HepG2 (cell line): ENCODE results near the gene SPINK4. TPM values are rescaled to one million over a fixed set of nuclear protein-coding genes. Genes with fewer than 3 reads are reported as not detected.

ENCODE experiments used
- ADNP ChIP-seq: sonication (generic); formaldehyde crosslinking; IDR thresholded peaks from 2 replicates; pipeline ENCODE4 v1.4.0; 2020; ENCODE audit warnings: missing genetic modification reagents
- CBX2 ChIP-seq, 2 experiments: fragments of 200-600 bp in 1 of 2; sonication (generic); formaldehyde crosslinking in 1 of 2; IDR thresholded peaks; 2 replicates each; pipeline versions ENCODE4 v1.7.0 to v1.8.1; 2018 to 2022; ENCODE audit warnings: low read depth in 2 of 2, low read length in 1 of 2, mild to moderate bottlenecking in 1 of 2, missing genetic modification reagents in 1 of 2
- CHD4 ChIP-seq: fragments of 200-600 bp; sonication (generic); IDR thresholded peaks from 2 replicates; pipeline ENCODE4 v1.7.0; 2017; ENCODE audit warnings: mild to moderate bottlenecking, low read length, borderline replicate concordance
- FOXA1 ChIP-seq, 2 experiments: fragments of 450-650 bp in 1 of 2; sonication (generic) in 1 of 2; formaldehyde crosslinking in 1 of 2; IDR thresholded peaks; 2 replicates each; pipeline versions ENCODE4 v1.4.0 to v1.6.1; 2016 to 2020; ENCODE audit warnings: missing genetic modification reagents in 1 of 2
- SETDB1 ChIP-seq: sonication (generic); formaldehyde crosslinking; IDR thresholded peaks from 2 replicates; pipeline ENCODE4 v1.5.1; 2020; ENCODE audit warnings: missing genetic modification reagents, mild to moderate bottlenecking, borderline replicate concordance
- TRAFD1 ChIP-seq: sonication (generic); formaldehyde crosslinking; IDR thresholded peaks from 2 replicates; pipeline ENCODE4 v1.5.1; 2020; ENCODE audit warnings: missing genetic modification reagents, mild to moderate bottlenecking, borderline replicate concordance
- ZBED4 ChIP-seq: sonication (generic); formaldehyde crosslinking; IDR thresholded peaks from 2 replicates; pipeline ENCODE4 v1.4.0; 2020; ENCODE audit warnings: missing genetic modification reagents, borderline replicate concordance
- ZNF773 ChIP-seq: sonication (generic); formaldehyde crosslinking; IDR thresholded peaks from 2 replicates; pipeline ENCODE4 v1.4.0; 2020; ENCODE audit warnings: missing genetic modification reagents, borderline replicate concordance
- polyA plus RNA-seq, 8 experiments: library from polyadenylated mRNA; depleted of rRNA in 3 of 8; stranded (reverse) in 7 of 8; unstranded in 1 of 8; fragments of >200 nt; fragmentation: Illumina TruSeq in 4 of 8; extraction: Trizol in 4 of 8; gene quantifications; 2 replicates each; pipeline versions ENCODE4 v1.2.1 to v1.2.3, GENCODE V29; 2011 to 2016; ENCODE audit warnings: low read depth in 4 of 8, missing spikeins in 1 of 8, mixed read lengths in 1 of 8; ENCODE audit not compliant: insufficient read depth in 1 of 8
- total RNA-seq, 5 experiments: library from RNA; depleted of rRNA; stranded (reverse); fragments of >200 nt; fragmentation: Illumina TruSeq; extraction: Trizol; gene quantifications; 2 replicates each; pipeline ENCODE4 v1.2.3, GENCODE V29; 2016; ENCODE audit warnings: low read depth in 1 of 5

Gene SPINK4
- total and polyA plus RNA-seq, 2 of the 13 experiments (the other 11 are each of a cell fraction or from before 2014, with no cell fraction given) = 0.53 to 3.4 TPM

GRCh38 chr9:33265211-33265865, 25.4 kb downstream of the SPINK4 start (continued):
- TF ChIP-seq CHD4 = no peak
- TF ChIP-seq ZBED4 (CRISPR knock-in tag) = no peak
- TF ChIP-seq CBX2 (IDR thresholded peaks at IDR 0.05; ENCODE audit: low read depth, low read length) = no peak
- no peak for TF ChIP-seq CBX2 (CRISPR knock-in tag; IDR thresholded peaks at IDR 0.05; ENCODE audit: low read depth)
- TF ChIP-seq ADNP = no peak
- no peak for TF ChIP-seq ZNF773 (CRISPR knock-in tag)
- 0 out of 2 replicates have a peak, but pooled peaks have one; percentile 40 for TF ChIP-seq TRAFD1 (CRISPR knock-in tag)
- TF ChIP-seq FOXA1 (IDR thresholded peaks at IDR 0.05) = no peak
- TF ChIP-seq FOXA1 (CRISPR knock-in tag; IDR thresholded peaks at IDR 0.05) = no peak
- no peak for TF ChIP-seq SETDB1
